ENCODE results near the gene ZNF687. TPM values are rescaled to one million over a fixed set of nuclear protein-coding genes. Genes with fewer than 3 reads are reported as not detected.
"Not testable (repeated sequence)": the region's sequence is repeated elsewhere in the genome, so short reads cannot be mapped to it uniquely, and the experiment has no call there.

The ZNF687 gene
- total RNA-seq, 2 donors from 2014 or later: 30.1 to 46.4 TPM

GRCh38 chr1:151266315-151266714, 15.8 kb upstream of the ZNF687 start:
- no peak for DNase-seq (ENCODE audit: low spot score)
- no peak overlapping the region for H3K4me3 ChIP-seq
- H3K9me3 ChIP-seq: no peaks in the 10 kb centered on the region
- intact Hi-C loops (cut with DNase I): no loop called here
- no peaks in the 10 kb centered on the region for H3K27me3 ChIP-seq (replicated peaks; ENCODE audit: insufficient read depth)
- no peaks in the 10 kb centered on the region for H3K4me1 ChIP-seq (replicated peaks)
- TF ChIP-seq CTCF (IDR thresholded peaks at IDR 0.05) (no peak), POLR2A (IDR thresholded peaks at IDR 0.05) (no peak), POLR2AphosphoS5 (IDR thresholded peaks at IDR 0.05) (no peak)
- 93% methylated on average over 3 of the region's 3 CpGs for WGBS
- no peak overlapping the region for H3K27ac ChIP-seq
- peaks cover 6 to 25% of the 10 kb centered on the region in 2 donors for H3K36me3 ChIP-seq

- H3K36me3 ChIP-seq: peaks cover 6 to 25% of the 10 kb centered on the region in 2 donors
- intact Hi-C loops (cut with DNase I): no loop called here
- no peaks in the 10 kb centered on the region for H3K27me3 ChIP-seq (replicated peaks; ENCODE audit: insufficient read depth)
- H3K9me3 ChIP-seq: no peaks in the 10 kb centered on the region
- no peaks in the 10 kb centered on the region for H3K4me1 ChIP-seq (replicated peaks)
- TF ChIP-seq CTCF (IDR thresholded peaks at IDR 0.05) (no peak), POLR2AphosphoS5 (IDR thresholded peaks at IDR 0.05) (no peak), POLR2A (IDR thresholded peaks at IDR 0.05) (no peak)
- WGBS: 79% methylated on average over 8 of the region's 8 CpGs
- H3K27ac ChIP-seq: no peak overlapping the region
- H3K4me3 ChIP-seq: no peak overlapping the region
- no peak for DNase-seq (ENCODE audit: low spot score)
Measured at GRCh38 chr1:151266821-151267220, 15.3 kb upstream of the ZNF687 start.

GRCh38 chr1:151267760-151268159, 14.3 kb upstream of the ZNF687 start:
- no peaks in the 10 kb centered on the region for H3K4me1 ChIP-seq (replicated peaks)
- DNase-seq (ENCODE audit: low spot score): no peak
- TF ChIP-seq POLR2A (IDR thresholded peaks at IDR 0.05) (no peak), POLR2AphosphoS5 (IDR thresholded peaks at IDR 0.05) (no peak), CTCF (IDR thresholded peaks at IDR 0.05) (no peak)
- WGBS: 72% methylated on average over 4 of the region's 4 CpGs
- no peak overlapping the region for H3K4me3 ChIP-seq
- intact Hi-C loops (cut with DNase I): no loop called here
- no peak overlapping the region for H3K27ac ChIP-seq
- no peaks in the 10 kb centered on the region for H3K9me3 ChIP-seq
- no peaks in the 10 kb centered on the region for H3K27me3 ChIP-seq (replicated peaks; ENCODE audit: insufficient read depth)
- H3K36me3 ChIP-seq: peaks cover 6 to 25% of the 10 kb centered on the region in 2 donors

- no peak overlapping the region for H3K27ac ChIP-seq
- no peak for TF ChIP-seq CTCF (IDR thresholded peaks at IDR 0.05)
- TF ChIP-seq POLR2AphosphoS5 (IDR thresholded peaks at IDR 0.05): no peak
- TF ChIP-seq POLR2A (IDR thresholded peaks at IDR 0.05): no peak
- 73% methylated on average over 3 of the region's 3 CpGs for WGBS
Measured at GRCh38 chr1:151273924-151274466, 8.1 kb upstream of the ZNF687 start.

GRCh38 chr1:151275341-151275740, 6.8 kb upstream of the ZNF687 start:
- H3K4me1 ChIP-seq (replicated peaks); H3K4me3 ChIP-seq; H3K27ac ChIP-seq; DNase-seq (ENCODE audit: low spot score); H3K9me3 ChIP-seq; H3K27me3 ChIP-seq (replicated peaks; ENCODE audit: insufficient read depth); H3K36me3 ChIP-seq; intact Hi-C loops (cut with DNase I): not testable (repeated sequence)
- 89% methylated on average over 5 of the region's 5 CpGs for WGBS

More at GRCh38 chr1:151273924-151274466, 8.1 kb upstream of the ZNF687 start:
- Histone ChIP-seq H3K4me1 (replicated peaks) (no peaks in the 10 kb centered on the region), H3K4me3 (no peak overlapping the region), H3K36me3 (no peaks in the 10 kb centered on the region), H3K9me3 (no peaks in the 10 kb centered on the region), H3K27me3 (replicated peaks; ENCODE audit: insufficient read depth) (no peaks in the 10 kb centered on the region)
- intact Hi-C loops (cut with DNase I): no loop called here
- DNase-seq (ENCODE audit: low spot score): no peak

Data from prostate gland (tissue), 2 donors.